Keratinocyte (primary cell): ENCODE measurements around the gene SEZ6L2. TPM values are rescaled to one million over a fixed set of nuclear protein-coding genes. Genes with fewer than 3 reads are reported as not detected.
"Not testable (repeated sequence)": the region's sequence is repeated elsewhere in the genome, so short reads cannot be mapped to it uniquely, and the experiment has no call there.

Source experiments
- DNase-seq: peaks from one replicate; pipeline ENCODE4 v3.0.0-alpha.2; 2011; ENCODE audit warnings: low read depth, missing footprints, low spot score
- FAIRE-seq: peaks from 2 replicates; lab custom pipeline; 2011; peaks lifted over from hg19 to GRCh38; lab: Jason Lieb, UNC
- H2AFZ ChIP-seq: 2 replicates; pipeline ENCODE4 v1.6.0; 2012; ENCODE audit warnings: low read length, control low read depth, inconsistent platforms; ENCODE audit not compliant: control insufficient read depth
- H3K27ac ChIP-seq: 2 replicates; pipeline ENCODE4 v1.5.1; 2011; ENCODE audit warnings: low read length; ENCODE audit not compliant: control insufficient read depth, insufficient read depth
- H3K27me3 ChIP-seq: 3 replicates; pipeline ENCODE4 v1.6.0; 2011; ENCODE audit warnings: low read length; ENCODE audit not compliant: control insufficient read depth, insufficient read depth; ENCODE audit errors: extremely low read depth
- H3K36me3 ChIP-seq, 2 experiments: 2 replicates in 1 of 2; 3 replicates in 1 of 2; pipeline ENCODE4 v1.5.1; 2011; ENCODE audit warnings: low read length in 2 of 2, mild to moderate bottlenecking in 1 of 2; ENCODE audit not compliant: control insufficient read depth in 2 of 2, insufficient read depth in 2 of 2; ENCODE audit errors: extremely low read depth in 1 of 2
- H3K4me1 ChIP-seq: 3 replicates; pipeline ENCODE4 v1.5.1; 2011; ENCODE audit warnings: low read length; ENCODE audit not compliant: control insufficient read depth, insufficient read depth; ENCODE audit errors: extremely low read depth
- H3K4me2 ChIP-seq: 3 replicates; pipeline ENCODE4 v1.6.0; 2011; ENCODE audit warnings: low read depth, low read length; ENCODE audit not compliant: control insufficient read depth, insufficient read depth; ENCODE audit errors: extremely low read depth
- H3K4me3 ChIP-seq, 3 experiments: fragments of 200-600 bp in 1 of 3; sonication (generic) in 1 of 3; 2 replicates in 2 of 3; 3 replicates in 1 of 3; pipeline ENCODE4 v1.5.1; 2011 to 2016; ENCODE audit warnings: low read length in 3 of 3, mild to moderate bottlenecking in 3 of 3, control low read depth in 2 of 3, inconsistent platforms in 1 of 3, low read depth in 1 of 3, mixed read lengths in 1 of 3, mixed run types in 1 of 3, moderate library complexity in 1 of 3; ENCODE audit not compliant: control insufficient read depth in 2 of 3, insufficient read depth in 2 of 3; ENCODE audit errors: extremely low read depth in 1 of 3
- H3K79me2 ChIP-seq: 2 replicates; pipeline ENCODE4 v1.6.0; 2012; ENCODE audit warnings: low read length; ENCODE audit not compliant: control insufficient read depth, insufficient read depth
- H3K9ac ChIP-seq: 3 replicates; pipeline ENCODE4 v1.6.0; 2011; ENCODE audit warnings: low read length; ENCODE audit not compliant: control insufficient read depth, insufficient read depth; ENCODE audit errors: extremely low read depth
- H3K9me1 ChIP-seq: 3 replicates; pipeline ENCODE4 v1.6.0; 2011; ENCODE audit warnings: low read length; ENCODE audit not compliant: control insufficient read depth, insufficient read depth; ENCODE audit errors: extremely low read depth
- H3K9me3 ChIP-seq: 2 replicates; pipeline ENCODE4 v1.5.1; 2012; ENCODE audit warnings: low read depth, low read length; ENCODE audit not compliant: control insufficient read depth
- H4K20me1 ChIP-seq: 3 replicates; pipeline ENCODE4 v1.6.0; 2011; ENCODE audit warnings: low read length; ENCODE audit not compliant: control insufficient read depth, insufficient read depth; ENCODE audit errors: extremely low read depth
- EZH2 ChIP-seq: IDR thresholded peaks from one replicate; pipeline ENCODE4 v1.6.1; 2012; ENCODE audit warnings: inconsistent platforms, mild to moderate bottlenecking, low read length, moderate library complexity
- dilution Hi-C: fragments of 300-500 bp; cut with MboI; formaldehyde crosslinking; loops from one replicate; pipeline ENCODE4 v1.7.0; 2020; ENCODE audit warnings: low sequenced_read_pairs; ENCODE audit not compliant: extremely low pct_ligation_motif_present
- polyA plus RNA-seq, 5 experiments: library from polyadenylated mRNA; depleted of rRNA in 3 of 5; stranded (reverse) in 3 of 5; stranded (forward) in 1 of 5; unstranded in 1 of 5; fragments of >200 nt; gene quantifications; 1 replicate in 1 of 5; 2 replicates in 3 of 5; 3 replicates in 1 of 5; pipeline versions ENCODE4 v1.2.1 to v1.2.3, GENCODE V29; 2011 to 2012; ENCODE audit warnings: missing spikeins in 2 of 5, low read depth in 1 of 5, low replicate concordance in 1 of 5
- TF ChIP-seq, protein P1 (sequence below), 3 experiments: IDR thresholded peaks in 1 of 3; conservative IDR thresholded peaks in 1 of 3; optimal IDR thresholded peaks in 1 of 3; 2 replicates in 2 of 3; 3 replicates in 1 of 3; pipeline versions ENCODE3 to v1.5.1; 2011; ENCODE audit warnings: low read length in 3 of 3, mild to moderate bottlenecking in 3 of 3, moderate library complexity in 2 of 3, control low read depth in 1 of 3, inconsistent platforms in 1 of 3; ENCODE audit not compliant: insufficient read depth in 2 of 3; ENCODE audit errors: extremely low read depth in 1 of 3

The SEZ6L2 gene
- polyA plus RNA-seq, 1 donor (not counting 4 experiments of a cell fraction or from before 2014, with no cell fraction given): 0.68 TPM

- dilution Hi-C loops: no loop called here
- Histone ChIP-seq H3K36me3 (peaks cover 22 to 40% of the 10 kb centered on the region in 2 experiments), H3K27me3 (no peaks in the 10 kb centered on the region), H3K4me1 (no peaks in the 10 kb centered on the region), H4K20me1 (no peaks in the 10 kb centered on the region), H2AFZ (no peak overlapping the region), H3K4me2 (no peak overlapping the region), H3K4me3 (no peak overlapping the region), H3K9me1 (no peaks in the 10 kb centered on the region), H3K9ac (no peak overlapping the region), H3K9me3 (no peaks in the 10 kb centered on the region), H3K27ac (no peak overlapping the region), H3K79me2 (peaks cover 11% of the 10 kb centered on the region)
- no peak for FAIRE-seq
- DNase-seq: no peak
- TF ChIP-seq EZH2: no peak
- TF ChIP-seq, protein P1, sequence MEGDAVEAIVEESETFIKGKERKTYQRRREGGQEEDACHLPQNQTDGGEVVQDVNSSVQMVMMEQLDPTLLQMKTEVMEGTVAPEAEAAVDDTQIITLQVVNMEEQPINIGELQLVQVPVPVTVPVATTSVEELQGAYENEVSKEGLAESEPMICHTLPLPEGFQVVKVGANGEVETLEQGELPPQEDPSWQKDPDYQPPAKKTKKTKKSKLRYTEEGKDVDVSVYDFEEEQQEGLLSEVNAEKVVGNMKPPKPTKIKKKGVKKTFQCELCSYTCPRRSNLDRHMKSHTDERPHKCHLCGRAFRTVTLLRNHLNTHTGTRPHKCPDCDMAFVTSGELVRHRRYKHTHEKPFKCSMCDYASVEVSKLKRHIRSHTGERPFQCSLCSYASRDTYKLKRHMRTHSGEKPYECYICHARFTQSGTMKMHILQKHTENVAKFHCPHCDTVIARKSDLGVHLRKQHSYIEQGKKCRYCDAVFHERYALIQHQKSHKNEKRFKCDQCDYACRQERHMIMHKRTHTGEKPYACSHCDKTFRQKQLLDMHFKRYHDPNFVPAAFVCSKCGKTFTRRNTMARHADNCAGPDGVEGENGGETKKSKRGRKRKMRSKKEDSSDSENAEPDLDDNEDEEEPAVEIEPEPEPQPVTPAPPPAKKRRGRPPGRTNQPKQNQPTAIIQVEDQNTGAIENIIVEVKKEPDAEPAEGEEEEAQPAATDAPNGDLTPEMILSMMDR (optimal IDR thresholded peaks at IDR 0.05 in 1 of 3, IDR thresholded peaks at IDR 0.05 in 1 of 3, conservative IDR thresholded peaks at IDR 0.05 in 1 of 3; ENCODE audit: extremely low read depth in 1 of 3, insufficient read depth in 2 of 3, low read length in 3 of 3): no peak
Measured at GRCh38 chr16:29834079-29834478, 65.3 kb downstream of the SEZ6L2 start.

DNA sequence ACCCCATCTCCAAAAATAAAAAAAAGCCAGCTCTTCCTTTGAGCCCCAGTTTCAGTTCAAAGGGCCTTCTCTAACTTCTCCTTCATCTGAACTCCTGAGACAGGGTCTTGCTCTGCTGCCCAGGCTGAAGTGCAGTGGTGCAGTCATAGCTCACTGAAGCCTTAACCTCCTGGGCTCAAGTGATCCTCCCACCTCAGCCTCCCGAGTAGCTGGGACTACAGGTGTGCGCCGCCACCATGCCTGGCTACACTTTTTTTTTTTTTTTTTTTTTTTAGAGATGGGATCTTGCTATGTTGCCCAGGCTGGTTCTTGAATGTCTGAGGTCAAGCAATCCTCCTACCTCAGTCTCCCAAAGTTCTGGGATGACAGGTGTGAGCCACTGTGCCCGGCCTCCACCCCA, 66.1 kb downstream of the SEZ6L2 start:
- H3K79me2 ChIP-seq: peaks cover 12% of the 10 kb centered on the region
- dilution Hi-C loops, FAIRE-seq, H3K9ac ChIP-seq, H4K20me1 ChIP-seq, H3K9me1 ChIP-seq, DNase-seq, H3K27ac ChIP-seq, H3K4me1 ChIP-seq, H3K9me3 ChIP-seq, H2AFZ ChIP-seq, H3K4me2 ChIP-seq, H3K27me3 ChIP-seq, H3K4me3 ChIP-seq: not testable (repeated sequence)
- peaks cover 22 to 37% of the 10 kb centered on the region in 2 experiments for H3K36me3 ChIP-seq

DNA sequence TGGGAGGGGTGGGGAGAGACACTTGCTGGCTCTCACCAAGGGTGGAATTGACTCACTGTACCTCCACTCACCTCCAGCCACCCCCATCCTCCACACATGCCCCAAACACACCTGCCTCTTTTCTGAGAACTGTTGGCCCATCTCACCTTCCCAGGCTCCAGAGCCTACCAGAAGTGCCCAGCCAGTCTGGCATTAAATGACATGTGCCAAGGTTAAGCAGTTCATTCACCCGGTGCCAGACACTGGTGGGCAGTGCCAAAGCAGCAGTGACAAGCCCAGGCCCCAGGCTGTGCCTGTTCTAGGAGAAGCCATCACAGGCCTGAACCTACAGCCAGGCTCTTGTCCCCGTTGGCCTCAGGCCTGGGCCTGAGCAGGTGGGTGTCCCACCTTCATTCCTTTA, 67.9 kb downstream of the SEZ6L2 start:
- no peak for TF ChIP-seq EZH2
- TF ChIP-seq, protein P1 (optimal IDR thresholded peaks at IDR 0.05 in 1 of 3, IDR thresholded peaks at IDR 0.05 in 1 of 3, conservative IDR thresholded peaks at IDR 0.05 in 1 of 3; ENCODE audit: extremely low read depth in 1 of 3, insufficient read depth in 2 of 3, low read length in 3 of 3): no peak
- no peak for FAIRE-seq
- Histone ChIP-seq H3K4me2 (no peak overlapping the region), H4K20me1 (no peaks in the 10 kb centered on the region), H3K79me2 (peaks cover 22% of the 10 kb centered on the region), H3K9me3 (no peaks in the 10 kb centered on the region), H3K27me3 (no peaks in the 10 kb centered on the region), H3K4me3 (no peak overlapping the region), H3K9me1 (no peaks in the 10 kb centered on the region), H3K4me1 (no peaks in the 10 kb centered on the region), H3K9ac (no peak overlapping the region), H3K27ac (no peak overlapping the region), H2AFZ (no peak overlapping the region), H3K36me3 (peaks cover 17 to 27% of the 10 kb centered on the region in 2 experiments)
- DNase-seq: no peak
- dilution Hi-C loops: no loop called here
